Ovary (tissue), 3 donors: Measurements from ENCODE around the gene CALML5.

Experiments
- POLR2A ChIP-seq: fragments of 450-650 bp; IDR thresholded peaks from one replicate; pipeline ENCODE4 v1.6.1; 2017; ENCODE audit warnings: antibody characterized with exemption, mild to moderate bottlenecking, moderate library complexity
- TF ChIP-seq, protein P1 (sequence below), 3 donors: fragments of 450-650 bp in 2 of 3; fragments of 200-600 bp in 1 of 3; IDR thresholded peaks; one replicate each; pipeline versions ENCODE4 v1.5.1 to v1.8.0; 2016 to 2022; ENCODE audit warnings: antibody characterized with exemption in 3 of 3, mild to moderate bottlenecking in 1 of 3
- donor health status: DM: no; HTN: no; CAD: no.

DNA sequence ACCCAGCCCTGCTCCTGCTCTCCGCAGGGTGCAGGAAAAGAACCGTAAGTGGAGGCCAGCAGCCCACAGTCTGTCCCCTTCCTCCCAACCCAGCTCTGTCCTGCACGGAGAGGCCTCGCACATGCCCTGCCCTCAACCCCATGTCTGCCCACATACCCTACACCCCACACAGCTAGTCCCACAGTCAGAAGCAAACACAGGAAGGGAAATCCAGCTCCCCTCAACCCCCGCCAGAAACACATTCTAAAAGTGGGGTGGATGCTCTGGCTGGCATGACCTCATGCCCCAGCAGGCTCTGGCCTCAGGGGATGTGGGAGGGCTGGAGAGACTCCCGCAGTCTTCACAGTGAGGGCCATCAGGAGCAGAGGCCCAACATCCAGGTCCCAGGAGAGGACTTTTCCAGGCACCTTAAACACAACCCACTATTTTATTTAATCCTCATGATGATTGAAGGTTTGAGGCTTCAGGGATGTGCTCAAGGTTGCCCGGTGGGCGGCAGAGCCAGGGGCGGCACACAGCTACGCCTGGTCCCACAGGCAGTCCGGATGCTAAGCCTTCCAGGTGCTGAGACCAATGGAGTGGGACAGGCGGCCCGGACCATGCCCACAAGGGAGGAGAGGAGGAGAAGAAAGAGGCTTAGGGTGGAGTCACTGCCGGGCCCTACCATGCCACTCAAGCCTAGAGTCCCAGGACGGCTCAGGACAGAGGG is 29.9 kb downstream of the CALML5 start:
- TF ChIP-seq POLR2A: no peak
- TF ChIP-seq, protein P1, sequence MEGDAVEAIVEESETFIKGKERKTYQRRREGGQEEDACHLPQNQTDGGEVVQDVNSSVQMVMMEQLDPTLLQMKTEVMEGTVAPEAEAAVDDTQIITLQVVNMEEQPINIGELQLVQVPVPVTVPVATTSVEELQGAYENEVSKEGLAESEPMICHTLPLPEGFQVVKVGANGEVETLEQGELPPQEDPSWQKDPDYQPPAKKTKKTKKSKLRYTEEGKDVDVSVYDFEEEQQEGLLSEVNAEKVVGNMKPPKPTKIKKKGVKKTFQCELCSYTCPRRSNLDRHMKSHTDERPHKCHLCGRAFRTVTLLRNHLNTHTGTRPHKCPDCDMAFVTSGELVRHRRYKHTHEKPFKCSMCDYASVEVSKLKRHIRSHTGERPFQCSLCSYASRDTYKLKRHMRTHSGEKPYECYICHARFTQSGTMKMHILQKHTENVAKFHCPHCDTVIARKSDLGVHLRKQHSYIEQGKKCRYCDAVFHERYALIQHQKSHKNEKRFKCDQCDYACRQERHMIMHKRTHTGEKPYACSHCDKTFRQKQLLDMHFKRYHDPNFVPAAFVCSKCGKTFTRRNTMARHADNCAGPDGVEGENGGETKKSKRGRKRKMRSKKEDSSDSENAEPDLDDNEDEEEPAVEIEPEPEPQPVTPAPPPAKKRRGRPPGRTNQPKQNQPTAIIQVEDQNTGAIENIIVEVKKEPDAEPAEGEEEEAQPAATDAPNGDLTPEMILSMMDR (IDR thresholded peaks at IDR 0.05): no peak
